Esophagus squamous epithelium (tissue), 5 donors: Measurements from ENCODE around the gene MACO1. TPM values are rescaled to one million over a fixed set of nuclear protein-coding genes. Genes with fewer than 3 reads are reported as not detected.

Experiments used
- DNase-seq: peaks from one replicate; lab custom pipeline; 2025; lab: John Stamatoyannopoulos, UW
- H3K27ac ChIP-seq, 4 donors: fragments of 200-600 bp; sonication (generic); one replicate each; pipeline ENCODE4 v1.5.1; 2016 to 2019; ENCODE audit warnings: mild to moderate bottlenecking in 1 of 4
- H3K27me3 ChIP-seq, 4 donors: fragments of 200-600 bp; sonication (generic); 1 replicate in 3 of 4; 2 replicates in 1 of 4; pipeline versions ENCODE4 v1.5.1 to v1.6.0; 2017 to 2021; ENCODE audit warnings: antibody characterized with exemption in 1 of 4
- H3K36me3 ChIP-seq, 3 donors: fragments of 200-600 bp; sonication (generic); one replicate each; pipeline ENCODE4 v1.5.1; 2016 to 2019
- H3K4me1 ChIP-seq, 3 donors: fragments of 200-600 bp; sonication (generic); one replicate each; pipeline ENCODE4 v1.5.1; 2017 to 2019
- H3K4me3 ChIP-seq, 4 donors: fragments of 200-600 bp; sonication (generic); 1 replicate in 3 of 4; 2 replicates in 1 of 4; pipeline ENCODE4 v1.5.1; 2016 to 2019; ENCODE audit warnings: mild to moderate bottlenecking in 2 of 4, moderate library complexity in 1 of 4
- H3K9me3 ChIP-seq, 3 donors: fragments of 200-600 bp; sonication (generic); one replicate each; pipeline ENCODE4 v1.5.1; 2016 to 2019
- POLR2A ChIP-seq, 4 donors: fragments of 450-650 bp; IDR thresholded peaks; one replicate each; pipeline ENCODE4 v1.6.1; 2017; ENCODE audit warnings: antibody characterized with exemption in 4 of 4, mild to moderate bottlenecking in 4 of 4, moderate library complexity in 3 of 4
- WGBS, 2 donors: methylation state at CpG; one replicate each; pipeline ENCODE4 v1.1.5; 2018; 5-methylcytosine and 5-hydroxymethylcytosine counted together
- intact Hi-C: fragments of 100-400 bp; cut with DNase I; formaldehyde crosslinking; loops from one replicate; pipeline ENCODE4 v1.15.0; 2022
- total RNA-seq, 4 donors: library from RNA; depleted of rRNA; stranded (reverse); fragments of >200 nt; gene quantifications; one replicate each; pipeline ENCODE4 v1.1.0, GENCODE V29; 2016
- TF ChIP-seq, protein P1 (sequence below), 6 experiments: fragments of 450-650 bp in 4 of 6; fragments of 200-600 bp in 2 of 6; sonication (generic) in 2 of 6; IDR thresholded peaks; one replicate each; pipeline ENCODE4 v1.5.1; 2016 to 2019; ENCODE audit warnings: antibody characterized with exemption in 6 of 6, mild to moderate bottlenecking in 4 of 6, moderate library complexity in 4 of 6
- donor health status: DM: yes; HTN: yes; CAD: no.

The MACO1 gene
- total RNA-seq, 4 donors from 2014 or later = 14.4 to 18.8 (median 14.9) TPM

DNA sequence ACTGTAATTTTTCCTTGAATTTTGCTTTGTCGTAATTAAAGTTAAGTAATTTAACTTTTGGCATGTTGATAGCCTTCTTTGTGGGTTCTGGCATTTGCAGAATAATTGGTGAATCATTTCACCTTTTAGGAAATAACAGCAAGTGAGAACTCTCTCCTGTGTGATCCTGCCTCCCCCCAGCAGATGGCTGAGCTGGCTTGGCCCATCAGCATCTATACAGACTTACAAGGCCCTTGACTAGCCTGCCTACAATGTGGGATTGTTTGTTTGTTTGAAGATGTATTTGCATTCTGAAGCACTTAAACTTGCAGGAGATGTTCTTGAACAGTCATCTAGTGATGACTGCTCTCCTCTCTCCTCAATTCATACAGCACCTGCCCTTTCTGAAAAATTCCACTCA, 55.9 kb downstream of the MACO1 start:
- TF ChIP-seq, protein P1, sequence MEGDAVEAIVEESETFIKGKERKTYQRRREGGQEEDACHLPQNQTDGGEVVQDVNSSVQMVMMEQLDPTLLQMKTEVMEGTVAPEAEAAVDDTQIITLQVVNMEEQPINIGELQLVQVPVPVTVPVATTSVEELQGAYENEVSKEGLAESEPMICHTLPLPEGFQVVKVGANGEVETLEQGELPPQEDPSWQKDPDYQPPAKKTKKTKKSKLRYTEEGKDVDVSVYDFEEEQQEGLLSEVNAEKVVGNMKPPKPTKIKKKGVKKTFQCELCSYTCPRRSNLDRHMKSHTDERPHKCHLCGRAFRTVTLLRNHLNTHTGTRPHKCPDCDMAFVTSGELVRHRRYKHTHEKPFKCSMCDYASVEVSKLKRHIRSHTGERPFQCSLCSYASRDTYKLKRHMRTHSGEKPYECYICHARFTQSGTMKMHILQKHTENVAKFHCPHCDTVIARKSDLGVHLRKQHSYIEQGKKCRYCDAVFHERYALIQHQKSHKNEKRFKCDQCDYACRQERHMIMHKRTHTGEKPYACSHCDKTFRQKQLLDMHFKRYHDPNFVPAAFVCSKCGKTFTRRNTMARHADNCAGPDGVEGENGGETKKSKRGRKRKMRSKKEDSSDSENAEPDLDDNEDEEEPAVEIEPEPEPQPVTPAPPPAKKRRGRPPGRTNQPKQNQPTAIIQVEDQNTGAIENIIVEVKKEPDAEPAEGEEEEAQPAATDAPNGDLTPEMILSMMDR (IDR thresholded peaks at IDR 0.05) = peak in 2 of 6 experiments; percentile 6 to 17
- TF ChIP-seq POLR2A (IDR thresholded peaks at IDR 0.05) = no peak
- Histone ChIP-seq H3K27ac (no peak overlapping the region), H3K9me3 (no peaks in the 10 kb centered on the region), H3K27me3 (no peaks in the 10 kb centered on the region), H3K36me3 (peaks cover 0 to 76% (median 21%) of the 10 kb centered on the region in 3 donors), H3K4me3 (no peak overlapping the region), H3K4me1 (peaks cover 7 to 42% (median 11%) of the 10 kb centered on the region in 3 donors)
- 32 to 40% methylated on average over 1 of the region's 1 CpG for WGBS, 2 donors
- DNase-seq = no peak
- intact Hi-C loops = no loop called here

DNA sequence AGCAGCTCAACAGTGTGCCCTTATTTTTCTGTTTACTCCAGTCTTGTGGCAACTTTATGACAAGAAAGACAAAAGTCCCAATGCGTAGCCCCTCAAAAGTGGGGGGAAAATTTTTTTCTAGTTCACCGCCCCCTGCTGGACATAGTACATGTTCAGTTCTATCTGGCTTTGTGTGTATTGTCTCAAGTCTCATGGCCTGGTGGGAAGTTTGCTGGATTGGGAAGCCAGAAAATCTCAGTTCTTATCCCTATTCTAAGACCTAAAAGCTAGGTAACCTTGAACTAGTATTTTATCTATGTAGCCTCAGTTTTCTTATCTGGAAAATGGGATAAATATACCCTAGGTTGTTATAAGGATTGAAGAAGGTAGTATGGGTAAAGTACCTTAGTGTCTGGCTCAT, 56.9 kb downstream of the MACO1 start:
- no peak overlapping the region for H3K27ac ChIP-seq
- peaks cover 5 to 86% (median 24%) of the 10 kb centered on the region in 3 donors for H3K36me3 ChIP-seq
- TF ChIP-seq, protein P1 (IDR thresholded peaks at IDR 0.05) = peak in 5 of 6 experiments; percentile 16 to 53 (median 24)
- TF ChIP-seq POLR2A (IDR thresholded peaks at IDR 0.05) = no peak
- H3K4me1 ChIP-seq = peaks cover 7 to 32% (median 7%) of the 10 kb centered on the region in 3 donors
- H3K27me3 ChIP-seq = no peaks in the 10 kb centered on the region
- 86 to 95% methylated on average over 2 of the region's 2 CpGs for WGBS, 2 donors
- no peak overlapping the region for H3K4me3 ChIP-seq
- DNase-seq = no peak
- H3K9me3 ChIP-seq = no peaks in the 10 kb centered on the region
- intact Hi-C loops = no loop called here

DNA sequence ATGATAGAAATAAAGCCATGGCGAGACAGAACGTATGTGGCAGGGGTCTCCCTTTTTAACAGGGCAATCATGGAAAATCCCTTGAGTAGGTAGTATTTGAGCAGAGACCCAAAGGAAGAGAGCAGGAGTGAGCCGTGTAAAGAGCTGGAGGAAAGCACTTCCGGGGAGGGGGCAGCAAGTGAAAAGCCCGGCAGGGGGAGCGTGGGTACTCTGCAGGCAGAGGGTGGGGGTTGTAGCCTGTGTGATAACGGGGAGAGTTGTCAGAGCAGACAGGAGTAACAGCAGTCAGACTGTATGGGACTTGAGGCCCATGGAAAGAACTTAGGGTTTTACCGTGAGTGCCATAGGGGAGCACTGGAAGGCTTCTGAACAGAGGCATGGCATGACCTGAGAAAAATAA, 61.6 kb downstream of the MACO1 start:
- intact Hi-C loops = no loop called here
- H3K27me3 ChIP-seq = no peaks in the 10 kb centered on the region

DNA sequence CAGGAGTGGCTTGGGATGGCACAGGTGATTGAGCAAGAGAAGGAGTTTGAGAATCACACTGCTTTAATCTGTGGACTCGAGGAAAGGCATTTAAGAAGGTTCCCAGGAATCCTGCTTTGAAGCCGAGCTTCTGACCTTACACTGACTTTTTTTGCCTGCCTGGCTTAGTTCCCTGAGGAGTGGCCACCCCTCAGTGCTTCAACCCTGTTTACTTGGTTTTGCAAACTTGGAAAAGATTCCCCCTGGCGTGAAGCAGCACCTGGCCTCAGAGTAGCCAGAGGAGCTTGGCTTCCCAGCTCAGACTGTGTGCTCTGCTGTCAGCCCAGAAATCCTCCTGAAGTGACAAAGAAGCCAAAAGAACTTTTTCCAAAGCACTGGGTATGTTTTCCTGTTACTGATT, 64.3 kb downstream of the MACO1 start:
- intact Hi-C loops = no loop called here
- Histone ChIP-seq H3K27ac (no peak overlapping the region), H3K27me3 (no peaks in the 10 kb centered on the region), H3K36me3 (peaks cover 5 to 95% (median 16%) of the 10 kb centered on the region in 3 donors), H3K4me1 (no peaks in the 10 kb centered on the region), H3K9me3 (no peaks in the 10 kb centered on the region), H3K4me3 (no peak overlapping the region)
- no peak for DNase-seq
- no peak for TF ChIP-seq POLR2A (IDR thresholded peaks at IDR 0.05)
- TF ChIP-seq, protein P1 (IDR thresholded peaks at IDR 0.05) = no peak
- 85 to 86% methylated on average over 3 of the region's 3 CpGs for WGBS, 2 donors

More for the DNA sequence above, 61.6 kb downstream of the MACO1 start:
- 80 to 88% methylated on average over 8 of the region's 8 CpGs for WGBS, 2 donors
- no peak for TF ChIP-seq POLR2A (IDR thresholded peaks at IDR 0.05)
- TF ChIP-seq, protein P1 (IDR thresholded peaks at IDR 0.05) = no peak
- no peak for DNase-seq
- H3K9me3 ChIP-seq = no peaks in the 10 kb centered on the region
- no peaks in the 10 kb centered on the region for H3K4me1 ChIP-seq
- no peak overlapping the region for H3K4me3 ChIP-seq
- no peak overlapping the region for H3K27ac ChIP-seq
- H3K36me3 ChIP-seq = peaks cover 5 to 91% (median 19%) of the 10 kb centered on the region in 3 donors

DNA sequence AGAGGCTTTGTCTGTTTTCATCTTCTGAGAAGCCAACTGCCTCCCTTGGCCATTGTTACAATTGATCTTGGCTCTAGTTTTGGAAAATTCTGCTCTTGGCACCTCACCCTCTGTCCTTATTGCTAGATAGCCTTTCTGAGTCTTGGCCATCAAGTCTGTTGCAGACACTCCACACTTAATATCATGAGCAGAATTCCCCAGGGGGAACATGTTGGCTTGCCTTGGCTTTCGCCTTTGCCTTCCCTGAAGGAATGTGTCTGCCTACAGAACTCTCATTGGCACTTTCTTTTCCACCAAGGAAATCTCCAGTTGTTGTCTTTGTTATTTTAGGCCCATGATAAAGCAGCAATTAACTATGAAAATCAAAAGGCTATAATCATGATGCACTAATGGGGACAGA, 70.0 kb downstream of the MACO1 start:
- intact Hi-C loops = no loop called here
- DNase-seq = no peak
- Histone ChIP-seq H3K27ac (no peak overlapping the region), H3K4me3 (no peak overlapping the region), H3K36me3 (peaks cover 0 to 62% (median 8%) of the 10 kb centered on the region in 3 donors), H3K9me3 (no peaks in the 10 kb centered on the region), H3K27me3 (no peaks in the 10 kb centered on the region), H3K4me1 (peaks cover 0 to 29% (median 12%) of the 10 kb centered on the region in 3 donors)
- TF ChIP-seq POLR2A (IDR thresholded peaks at IDR 0.05) = no peak
- TF ChIP-seq, protein P1 (IDR thresholded peaks at IDR 0.05) = no peak
- WGBS, 2 donors = 86 to 100% methylated on average over 1 of the region's 1 CpG
